ENCODE data around the gene HAPLN3. TPM values are rescaled to one million over a fixed set of nuclear protein-coding genes. Genes with fewer than 3 reads are reported as not detected.
A peak's percentile ranks its signal among the peaks of the same experiment; 100 is the strongest.
"Not testable (repeated sequence)": the region's sequence is repeated elsewhere in the genome, so short reads cannot be mapped to it uniquely, and the experiment has no call there.

The HAPLN3 gene, protein sequence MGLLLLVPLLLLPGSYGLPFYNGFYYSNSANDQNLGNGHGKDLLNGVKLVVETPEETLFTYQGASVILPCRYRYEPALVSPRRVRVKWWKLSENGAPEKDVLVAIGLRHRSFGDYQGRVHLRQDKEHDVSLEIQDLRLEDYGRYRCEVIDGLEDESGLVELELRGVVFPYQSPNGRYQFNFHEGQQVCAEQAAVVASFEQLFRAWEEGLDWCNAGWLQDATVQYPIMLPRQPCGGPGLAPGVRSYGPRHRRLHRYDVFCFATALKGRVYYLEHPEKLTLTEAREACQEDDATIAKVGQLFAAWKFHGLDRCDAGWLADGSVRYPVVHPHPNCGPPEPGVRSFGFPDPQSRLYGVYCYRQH
- polyA plus RNA-seq (ENCODE audit: low read depth in 6 of 6) = 1 to 10 TPM; 2.1 to 4.5 (median 2.7) TPM

DNA sequence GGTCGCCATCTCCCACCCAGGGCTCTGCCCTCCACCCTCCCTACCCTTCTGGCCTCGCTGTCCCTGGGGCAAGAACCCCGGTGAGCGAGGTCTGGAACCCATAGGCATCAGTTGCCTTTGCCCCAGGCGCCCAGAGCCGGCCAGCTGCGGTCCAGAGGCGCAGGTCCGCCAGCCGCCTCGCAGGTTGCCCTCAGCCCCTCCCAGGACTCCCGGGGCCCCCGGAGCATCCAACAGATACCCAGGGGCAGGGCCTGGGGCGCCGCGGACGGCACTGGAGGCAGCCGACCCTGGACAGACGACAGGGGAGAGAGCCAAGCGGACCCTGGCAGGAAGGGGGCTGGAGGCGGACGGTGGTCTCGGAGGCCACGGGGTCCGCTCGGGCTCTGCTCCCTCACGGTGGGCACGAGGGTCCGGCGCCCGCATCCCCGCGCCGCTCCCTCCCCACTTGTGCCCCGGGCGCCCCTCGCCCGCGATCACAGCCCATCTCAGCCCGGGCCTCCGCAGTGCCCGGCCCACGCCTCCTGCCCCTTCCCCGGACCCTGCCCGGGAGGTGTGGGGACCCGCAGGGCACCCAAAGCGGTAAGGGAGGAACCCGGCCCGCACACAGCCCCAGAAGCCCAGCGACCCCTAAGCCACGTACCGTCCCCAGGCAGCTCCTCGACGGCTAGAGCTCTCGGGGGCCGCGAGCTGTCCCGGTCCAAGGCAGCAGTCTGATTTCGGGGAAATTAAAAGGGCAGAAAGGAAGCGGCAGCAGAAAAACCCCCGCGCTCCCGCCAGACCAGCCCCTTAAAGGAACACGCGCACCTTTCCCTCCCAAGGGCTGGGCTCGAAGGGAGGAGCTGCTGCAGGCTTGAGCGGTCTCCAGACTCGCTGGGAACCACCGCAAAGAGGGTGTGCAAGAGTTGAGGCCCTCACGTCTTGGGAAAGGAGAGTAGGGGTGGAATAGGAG lies at the start of gene HAPLN3:
Gene HAPLN3, minus strand, starts transcription at position 726 of the 949 bp plus-strand sequence. CDS start 8,246 bp downstream, outside the sequence.
- Mint-ChIP-seq H3K4me1 (peaks cover 9 to 17% (median 12%) of the 10 kb centered on the region in 3 donors), H3K27me3 (peaks cover 7 to 28% (median 7%) of the 10 kb centered on the region in 3 donors)

DNA sequence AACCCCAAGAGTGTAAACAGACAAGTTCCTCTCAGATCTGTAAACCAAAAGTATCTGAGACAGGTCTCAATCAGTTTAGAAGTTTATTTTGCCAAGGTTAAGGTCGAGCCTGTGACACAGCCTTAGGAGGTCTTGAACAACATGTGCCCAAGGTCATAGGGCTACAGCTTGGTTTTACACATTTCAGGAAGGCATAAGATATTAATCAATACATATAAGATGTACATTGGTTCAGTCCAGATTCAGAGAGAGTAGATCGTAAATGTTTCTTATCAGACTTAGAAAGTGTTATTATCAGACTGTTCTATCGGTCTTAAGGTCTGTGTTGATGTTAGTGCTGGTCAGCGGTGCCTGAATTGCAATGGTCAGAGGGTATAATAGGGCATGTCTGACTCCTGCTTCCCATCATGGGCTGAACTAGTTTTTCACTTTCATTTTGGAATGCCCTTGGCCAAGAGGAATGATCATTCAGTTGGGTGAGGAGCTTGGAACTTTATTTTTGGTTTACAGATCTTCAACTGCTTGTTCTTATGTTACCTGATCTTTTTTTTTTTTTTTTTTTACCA lies 44.8 kb upstream of the HAPLN3 start:
- no peaks in the 10 kb centered on the region for H3K36me3 Mint-ChIP-seq
- no peak overlapping the region for H3K27ac Mint-ChIP-seq
- no peak overlapping the region for H3K4me3 Mint-ChIP-seq
- peaks cover 5 to 26% (median 17%) of the 10 kb centered on the region in 3 donors for H3K27me3 Mint-ChIP-seq
- peaks cover 0 to 3% (median 0%) of the 10 kb centered on the region in 7 donors for H3K9me3 Mint-ChIP-seq
- no peaks in the 10 kb centered on the region for H3K4me1 Mint-ChIP-seq
- no peak for ATAC-seq (ENCODE audit: low read depth in 2 of 2)
- DNase-seq = no peak

More for the DNA sequence above, at the start of gene HAPLN3:
- Mint-ChIP-seq H3K27ac (peak within 1 kb of the TSS in 4 of 6 donors; percentile 24 to 85 (median 52)), H3K9me3 (no peaks in the 10 kb centered on the region), H3K4me3 (peak within 1 kb of the TSS; percentile 75 to 94 (median 91)), H3K36me3 (no peaks in the 10 kb centered on the region)
- peak; percentile 55 to 57 for ATAC-seq (ENCODE audit: low read depth in 2 of 2)
- peak; percentile 25 for DNase-seq

DNA sequence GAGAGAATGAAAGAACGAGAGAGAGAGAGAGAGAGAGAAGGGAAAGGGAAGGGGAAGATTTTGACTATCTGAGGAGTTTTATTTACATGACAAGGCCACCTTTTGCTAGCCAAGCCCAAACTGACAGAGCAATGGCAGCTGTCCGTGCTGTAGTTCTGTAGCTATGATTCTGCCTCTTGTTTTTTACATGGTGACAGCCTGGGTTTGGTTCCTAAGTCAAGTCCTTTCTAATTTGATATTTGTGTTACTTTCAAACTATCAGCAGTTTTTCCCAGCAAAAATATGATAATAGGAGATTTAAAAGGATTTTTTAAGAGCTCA lies 44.1 kb upstream of the HAPLN3 start:
- Mint-ChIP-seq H3K9me3 (peaks cover 0 to 10% (median 0%) of the 10 kb centered on the region in 7 donors), H3K4me3 (no peak overlapping the region), H3K36me3 (no peaks in the 10 kb centered on the region), H3K27ac (peak overlapping the region in 1 of 6 donors; percentile 69), H3K27me3 (peaks cover 5 to 26% (median 24%) of the 10 kb centered on the region in 3 donors), H3K4me1 (no peaks in the 10 kb centered on the region)
- ATAC-seq (ENCODE audit: low read depth in 2 of 2) (no peak), DNase-seq (no peak)

DNA sequence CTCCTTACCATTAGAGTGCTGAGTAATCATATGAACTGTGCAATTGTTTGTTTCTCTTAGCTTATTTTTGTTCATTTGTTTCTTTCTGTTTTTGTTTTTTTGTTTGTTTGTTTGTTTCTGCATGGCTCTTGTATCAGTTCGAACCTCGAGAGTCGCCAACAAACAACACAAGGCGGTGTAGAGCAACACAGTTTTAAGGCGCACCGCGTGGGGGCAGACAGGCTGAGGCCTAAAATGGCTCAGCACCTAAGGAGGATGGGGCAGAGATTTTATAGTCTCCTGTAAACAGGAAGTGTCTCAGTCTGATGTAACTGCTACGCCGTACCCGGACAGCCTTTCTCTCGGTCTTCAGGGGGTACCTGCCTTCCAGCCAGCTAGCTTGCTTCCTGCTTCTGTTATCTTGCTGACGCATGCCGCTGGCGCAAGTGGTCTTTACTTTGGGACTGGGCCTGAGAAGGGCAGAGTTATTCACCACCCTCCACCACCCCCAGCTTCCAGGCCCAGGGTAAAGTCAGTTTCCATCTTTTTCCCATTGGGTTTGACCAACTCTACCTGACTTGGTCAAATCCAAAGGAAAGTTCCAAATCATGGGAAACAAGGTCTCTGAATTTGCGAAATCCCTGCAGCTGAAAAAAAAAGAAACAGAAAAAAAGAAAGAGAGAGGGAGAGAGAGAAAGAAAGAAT lies 43.6 kb upstream of the HAPLN3 start:
- Mint-ChIP-seq H3K4me1 (no peaks in the 10 kb centered on the region), H3K27ac (peak overlapping the region in 1 of 6 donors; percentile 69), H3K9me3 (peaks cover 0 to 15% (median 4%) of the 10 kb centered on the region in 7 donors), H3K27me3 (peaks cover 5 to 31% (median 27%) of the 10 kb centered on the region in 3 donors), H3K36me3 (no peaks in the 10 kb centered on the region), H3K4me3 (no peak overlapping the region)
- ATAC-seq (ENCODE audit: low read depth in 2 of 2) = no peak
- no peak for DNase-seq

DNA sequence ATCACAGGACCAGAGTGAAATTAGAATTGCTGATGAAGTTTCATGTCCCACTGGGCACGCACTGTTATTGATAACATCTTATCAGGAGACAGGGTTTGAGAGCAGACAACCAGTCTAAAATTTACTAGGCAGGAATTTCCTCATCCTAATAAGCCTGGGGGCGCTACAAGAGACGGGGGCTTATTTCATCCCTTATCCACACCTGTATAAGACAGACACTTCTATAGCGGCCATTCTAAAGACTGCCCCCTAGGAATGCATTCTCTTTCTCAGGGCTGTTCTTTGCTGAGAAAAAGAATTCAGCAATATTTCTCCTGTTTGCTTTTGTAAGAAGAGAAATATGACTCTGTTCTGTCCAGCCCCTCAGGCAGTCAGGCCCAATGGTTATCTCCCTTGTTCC lies 39.1 kb upstream of the HAPLN3 start:
- not testable (repeated sequence) for DNase-seq; H3K27ac Mint-ChIP-seq; H3K4me3 Mint-ChIP-seq; H3K4me1 Mint-ChIP-seq; H3K36me3 Mint-ChIP-seq; ATAC-seq (ENCODE audit: low read depth in 2 of 2)
- Mint-ChIP-seq H3K9me3 (peaks cover 1 to 32% (median 12%) of the 10 kb centered on the region in 7 donors), H3K27me3 (peaks cover 15 to 62% (median 56%) of the 10 kb centered on the region in 3 donors)

DNA sequence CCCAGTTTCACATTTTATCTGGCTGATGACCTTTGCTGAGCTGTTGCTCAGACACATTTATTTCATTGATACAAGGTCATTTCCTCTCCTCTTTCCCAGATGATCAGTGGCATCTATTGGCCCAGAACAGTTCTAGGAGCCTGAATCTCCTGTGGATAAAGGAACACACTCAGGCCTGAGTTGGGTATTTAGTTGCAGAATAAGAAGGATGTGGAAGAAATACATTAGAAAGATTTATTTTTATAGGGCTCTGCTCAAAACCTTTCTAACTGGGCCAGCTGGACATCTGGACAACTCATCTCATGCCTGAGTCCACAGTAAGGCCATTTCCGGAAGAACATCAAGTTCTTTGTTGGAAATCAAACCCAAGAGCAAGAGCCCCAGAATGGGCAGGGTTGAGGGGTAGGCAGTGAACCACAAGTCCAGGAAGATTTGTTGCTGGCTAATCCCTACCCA lies 37.6 kb upstream of the HAPLN3 start:
- Mint-ChIP-seq H3K4me3 (no peak overlapping the region), H3K9me3 (peaks cover 4 to 45% (median 18%) of the 10 kb centered on the region in 7 donors), H3K36me3 (no peaks in the 10 kb centered on the region), H3K27ac (no peak overlapping the region), H3K4me1 (no peaks in the 10 kb centered on the region), H3K27me3 (peaks cover 15 to 63% (median 49%) of the 10 kb centered on the region in 3 donors)
- DNase-seq = no peak
- no peak for ATAC-seq (ENCODE audit: low read depth in 2 of 2)

DNA sequence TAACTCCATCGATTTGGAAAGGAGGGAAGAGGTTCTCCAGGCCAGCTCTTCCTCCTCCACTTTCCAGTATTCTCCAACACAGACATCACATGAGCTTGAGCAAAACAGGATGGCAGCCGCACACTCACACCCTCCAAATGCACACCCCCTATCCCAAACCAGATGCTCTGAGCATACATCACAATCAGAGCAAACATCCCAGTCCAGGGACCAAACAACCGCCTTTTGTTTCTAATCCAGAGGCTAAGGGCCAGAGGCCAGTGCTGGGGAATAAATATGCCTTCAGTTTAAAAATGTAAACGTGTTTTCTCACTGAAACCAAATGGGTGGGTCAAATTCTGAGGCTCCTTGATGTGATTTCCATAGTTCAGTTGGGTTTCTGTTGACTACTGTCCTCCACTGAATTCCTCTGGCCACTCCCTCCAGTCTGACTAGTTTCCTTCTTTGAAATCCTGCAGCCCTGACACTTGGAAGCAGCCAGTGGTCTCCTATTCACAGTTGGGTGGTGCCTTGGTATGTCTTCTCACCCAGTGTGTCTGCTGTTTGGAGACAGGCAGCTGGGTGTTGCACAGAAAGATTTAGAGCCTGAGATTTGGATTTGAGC lies 37.0 kb upstream of the HAPLN3 start:
- Mint-ChIP-seq H3K36me3 (no peaks in the 10 kb centered on the region), H3K9me3 (peaks cover 4 to 50% (median 18%) of the 10 kb centered on the region in 7 donors), H3K27me3 (peaks cover 15 to 63% (median 49%) of the 10 kb centered on the region in 3 donors), H3K4me1 (no peaks in the 10 kb centered on the region), H3K4me3 (no peak overlapping the region), H3K27ac (no peak overlapping the region)
- ATAC-seq (ENCODE audit: low read depth in 2 of 2) (no peak), DNase-seq (no peak)

DNA sequence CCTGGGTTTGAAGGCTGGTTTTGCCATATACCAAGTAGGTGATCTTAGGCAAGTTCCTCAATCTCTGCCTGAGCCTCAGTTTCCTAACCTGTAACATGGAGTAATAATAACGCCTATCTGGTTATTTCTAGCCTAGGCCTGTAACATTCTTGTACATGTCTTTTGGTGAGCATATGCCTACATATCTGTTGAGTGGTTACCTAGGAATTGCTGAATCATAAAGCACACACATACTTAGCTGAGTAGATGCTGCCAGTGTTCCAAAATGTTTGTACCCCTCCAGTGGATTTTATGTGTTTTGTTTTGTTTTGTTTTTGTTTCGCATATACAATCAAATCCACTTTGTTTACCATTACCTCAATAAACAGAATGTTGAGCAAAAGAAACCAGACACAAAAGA lies 35.2 kb upstream of the HAPLN3 start:
- Mint-ChIP-seq H3K27ac (no peak overlapping the region), H3K9me3 (peaks cover 4 to 51% (median 18%) of the 10 kb centered on the region in 7 donors), H3K4me3 (no peak overlapping the region), H3K4me1 (no peaks in the 10 kb centered on the region), H3K27me3 (peaks cover 10 to 48% (median 41%) of the 10 kb centered on the region in 3 donors), H3K36me3 (no peaks in the 10 kb centered on the region)
- no peak for ATAC-seq (ENCODE audit: low read depth in 2 of 2)
- DNase-seq = no peak

DNA sequence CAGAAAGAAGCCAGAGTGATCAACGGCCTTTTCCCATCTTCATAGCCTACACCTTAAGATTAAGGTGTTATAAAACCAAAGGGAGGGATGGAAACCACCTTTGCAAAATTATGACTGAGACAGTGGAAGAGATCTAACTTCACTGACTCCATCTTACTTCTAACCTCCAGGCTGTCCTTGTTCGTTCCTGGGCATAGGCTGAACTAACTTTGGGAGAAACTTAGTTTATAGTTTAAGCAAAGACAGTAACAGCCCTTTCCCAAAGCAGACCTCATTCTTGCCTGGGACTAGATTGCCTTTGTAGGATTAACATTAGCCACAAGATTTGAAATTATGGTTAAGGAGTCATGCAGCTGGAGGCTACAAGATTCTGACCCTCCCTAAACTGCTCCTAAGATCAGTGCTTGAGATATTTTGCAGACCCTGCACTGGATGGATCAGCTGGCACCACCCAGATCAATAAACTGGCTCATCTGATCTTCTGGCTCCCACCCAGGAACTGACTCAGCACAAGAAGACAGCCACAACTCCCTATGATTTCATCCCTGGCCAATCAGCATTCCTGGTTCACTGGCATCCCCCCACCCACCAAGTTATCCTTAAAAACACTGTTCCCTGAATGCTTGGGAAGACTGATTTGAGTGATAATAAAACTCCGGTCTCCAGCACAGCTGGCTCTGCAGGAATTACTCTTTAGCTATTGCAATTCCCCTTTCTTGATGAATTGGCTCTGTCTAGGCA lies 34.2 kb upstream of the HAPLN3 start:
- not testable (repeated sequence) for H3K4me3 Mint-ChIP-seq; H3K27ac Mint-ChIP-seq; ATAC-seq (ENCODE audit: low read depth in 2 of 2); H3K4me1 Mint-ChIP-seq; DNase-seq; H3K36me3 Mint-ChIP-seq
- H3K27me3 Mint-ChIP-seq = peaks cover 10 to 41% (median 39%) of the 10 kb centered on the region in 3 donors
- peaks cover 4 to 42% (median 14%) of the 10 kb centered on the region in 7 donors for H3K9me3 Mint-ChIP-seq

DNA sequence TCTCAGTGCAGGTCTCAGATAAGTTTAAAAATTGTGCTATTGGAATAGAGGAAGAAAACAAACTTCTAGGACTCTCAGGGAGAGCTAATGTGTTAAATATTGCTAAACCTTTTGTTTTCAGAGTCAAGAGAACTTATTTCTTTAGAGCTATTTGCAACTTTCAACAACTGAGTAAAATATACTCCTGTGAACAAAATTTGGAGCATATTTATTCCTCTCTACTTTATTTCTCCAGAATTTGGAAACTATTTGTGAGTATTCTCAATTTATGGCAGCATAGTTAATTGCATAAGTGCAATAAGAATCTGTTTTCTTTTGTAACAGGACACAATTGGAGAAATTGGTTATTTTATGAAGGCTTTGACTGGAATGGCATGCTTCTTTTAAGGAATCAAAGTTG lies 32.8 kb upstream of the HAPLN3 start:
- not testable (repeated sequence) for ATAC-seq (ENCODE audit: low read depth in 2 of 2); H3K4me3 Mint-ChIP-seq; H3K27ac Mint-ChIP-seq; H3K36me3 Mint-ChIP-seq; H3K4me1 Mint-ChIP-seq; DNase-seq
- H3K27me3 Mint-ChIP-seq = peaks cover 16 to 43% (median 29%) of the 10 kb centered on the region in 3 donors
- H3K9me3 Mint-ChIP-seq = peaks cover 2 to 32% (median 12%) of the 10 kb centered on the region in 7 donors

DNA sequence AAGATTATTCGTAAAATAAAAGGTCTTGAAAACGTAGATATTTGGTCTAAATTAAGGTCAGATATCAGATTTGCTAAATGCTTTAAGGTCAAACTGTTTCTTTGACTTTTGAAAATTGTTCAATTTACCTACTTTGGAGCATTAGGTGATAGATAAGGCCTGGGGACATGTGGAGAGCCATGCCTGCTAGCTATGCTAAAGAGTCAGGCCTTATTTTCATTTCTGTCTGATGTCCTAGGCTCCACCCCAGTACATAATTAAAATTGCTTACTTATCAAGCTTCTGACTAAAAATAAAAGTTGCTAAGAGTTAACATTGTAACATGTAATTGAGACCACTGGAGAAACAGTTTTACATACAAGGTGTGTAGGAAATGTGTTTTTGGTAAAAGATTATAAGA lies 30.3 kb upstream of the HAPLN3 start:
- DNase-seq; H3K4me3 Mint-ChIP-seq; H3K27ac Mint-ChIP-seq; H3K36me3 Mint-ChIP-seq; H3K4me1 Mint-ChIP-seq; ATAC-seq (ENCODE audit: low read depth in 2 of 2): not testable (repeated sequence)
- Mint-ChIP-seq H3K9me3 (peaks cover 0 to 20% (median 8%) of the 10 kb centered on the region in 7 donors), H3K27me3 (peaks cover 12 to 25% (median 20%) of the 10 kb centered on the region in 3 donors)

Measured in naive B cell (primary cell).